A549 (cell line): ENCODE data around the gene OR51G2. TPM values are rescaled to one million over a fixed set of nuclear protein-coding genes. Genes with fewer than 3 reads are reported as not detected.

ENCODE experiments used
- ATAC-seq, 2 experiments: fragments of 200-7000 bp in 1 of 2; fragments of >200 bp in 1 of 2; cut with Nextera tagmentation in 1 of 2; cut with Tn5 transposase in 1 of 2; 3 replicates each; pipeline versions ENCODE4 v1.8.0 to v1.9.1; 2018 to 2020; ENCODE audit warnings: mild to moderate bottlenecking in 1 of 2, moderate library complexity in 1 of 2
- CTCF ChIA-PET: fragments of 300-600 bp; sonication (Branson Sonifier 250); formaldehyde crosslinking; extraction: SDS; loops from one replicate; lab custom pipeline; 2021; ENCODE audit warnings: antibody characterized with exemption, inconsistent platforms; lab: Yijun Ruan, JAX
- POLR2A ChIA-PET: fragments of 350-600 bp; formaldehyde crosslinking; extraction: SDS; loops from one replicate; lab custom pipeline; 2021; ENCODE audit warnings: antibody characterized with exemption, inconsistent platforms; lab: Yijun Ruan, JAX
- DNase-seq, 2 experiments: peaks; one replicate each; pipeline versions ENCODE4 v3.0.0 to v3.0.0-alpha.2; 2011 to 2016; ENCODE audit warnings: low read depth in 1 of 2, low spot score in 1 of 2
- FAIRE-seq: peaks from 2 replicates; lab custom pipeline; 2011; peaks lifted over from hg19 to GRCh38; lab: Jason Lieb, UNC
- H3K27ac ChIP-seq, 2 experiments: fragments of >200 bp; sonication (Bioruptor Twin); formaldehyde crosslinking; 3 replicates each; pipeline ENCODE4 v1.5.1; 2016 to 2017
- H3K4me1 ChIP-seq: fragments of >200 bp; sonication (Bioruptor Twin); formaldehyde crosslinking; 3 replicates; pipeline ENCODE4 v1.6.1; 2016
- H3K4me2 ChIP-seq: fragments of >200 bp; sonication (Bioruptor Twin); formaldehyde crosslinking; 3 replicates; pipeline ENCODE4 v1.6.1; 2016
- H3K4me3 ChIP-seq: fragments of >200 bp; sonication (Bioruptor Twin); formaldehyde crosslinking; 3 replicates; pipeline ENCODE4 v1.5.1; 2016
- H3K9me3 ChIP-seq: fragments of >200 bp; sonication (Bioruptor Twin); formaldehyde crosslinking; 3 replicates; pipeline ENCODE4 v1.6.1; 2016
- ATOH8 ChIP-seq: fragments of 250-450 bp; sonication (Bioruptor Pico); IDR thresholded peaks from 2 replicates; pipeline ENCODE4 v1.5.0; 2020; ENCODE audit warnings: low read depth, mild to moderate bottlenecking, moderate library complexity
- BCL3 ChIP-seq: fragments of >200 bp; sonication (Bioruptor Twin); formaldehyde crosslinking; IDR thresholded peaks from 3 replicates; pipeline ENCODE4 v1.6.1; 2016
- BHLHE40 ChIP-seq: IDR thresholded peaks from 2 replicates; pipeline ENCODE4 v1.6.1; 2012; ENCODE audit warnings: low read depth, low read length, inconsistent platforms
- CBX2 ChIP-seq: fragments of 200-600 bp; sonication (generic); IDR thresholded peaks from 2 replicates; pipeline ENCODE4 v1.6.1; 2016; ENCODE audit warnings: low read depth, mild to moderate bottlenecking, borderline replicate concordance
- CBX8 ChIP-seq: fragments of 200-600 bp; sonication (generic); IDR thresholded peaks from 2 replicates; pipeline ENCODE4 v1.6.1; 2016
- CEBPB ChIP-seq, 2 experiments: fragments of >200 bp in 1 of 2; sonication (Bioruptor Twin) in 1 of 2; formaldehyde crosslinking in 1 of 2; IDR thresholded peaks; 2 replicates each; pipeline ENCODE4 v1.6.1; 2012 to 2016
- CHD2 ChIP-seq: fragments of 150-350 bp; IDR thresholded peaks from 2 replicates; pipeline ENCODE4 v1.6.1; 2014; ENCODE audit warnings: low read length; ENCODE audit not compliant: partially characterized antibody
- EHF ChIP-seq: fragments of 250-450 bp; sonication (Bioruptor Pico); IDR thresholded peaks from 2 replicates; pipeline ENCODE4 v1.5.0; 2020; ENCODE audit warnings: mild to moderate bottlenecking
- EP300 ChIP-seq, 2 experiments: fragments of >200 bp; sonication (Bioruptor Twin); formaldehyde crosslinking; IDR thresholded peaks; 2 replicates in 1 of 2; 3 replicates in 1 of 2; pipeline ENCODE4 v1.6.1; 2016 to 2017
- ESRRA ChIP-seq: fragments of 150-350 bp; IDR thresholded peaks from 2 replicates; pipeline ENCODE4 v1.6.1; 2014; ENCODE audit warnings: mild to moderate bottlenecking, low read length, borderline replicate concordance
- FOSB ChIP-seq: fragments of 250-450 bp; sonication (Bioruptor Pico); IDR thresholded peaks from 2 replicates; pipeline ENCODE4 v1.5.0; 2020; ENCODE audit warnings: mild to moderate bottlenecking, moderate library complexity
- FOSL2 ChIP-seq, 2 experiments: fragments of 450-650 bp in 1 of 2; fragments of >200 bp in 1 of 2; sonication (Bioruptor Twin) in 1 of 2; formaldehyde crosslinking; IDR thresholded peaks; 2 replicates each; pipeline versions ENCODE4 v1.5.0 to v1.6.1; 2016 to 2020; ENCODE audit warnings: mild to moderate bottlenecking in 1 of 2, moderate library complexity in 1 of 2
- HDAC2 ChIP-seq: fragments of 200-600 bp; sonication (generic); IDR thresholded peaks from 2 replicates; pipeline ENCODE4 v1.6.1; 2016
- HES2 ChIP-seq: fragments of >200 bp; sonication (Bioruptor Twin); formaldehyde crosslinking; IDR thresholded peaks from 2 replicates; pipeline ENCODE4 v1.6.1; 2016
- HEYL ChIP-seq: fragments of 250-450 bp; sonication (Bioruptor Pico); IDR thresholded peaks from 2 replicates; pipeline ENCODE4 v1.8.0; 2021; ENCODE audit warnings: mild to moderate bottlenecking, moderate library complexity
- JUNB ChIP-seq: fragments of >200 bp; sonication (Bioruptor Twin); formaldehyde crosslinking; IDR thresholded peaks from 2 replicates; pipeline ENCODE4 v1.6.1; 2016
- MAFK ChIP-seq: fragments of 450-650 bp; IDR thresholded peaks from 2 replicates; pipeline ENCODE4 v1.6.1; 2014; ENCODE audit not compliant: partially characterized antibody
- MAX ChIP-seq: IDR thresholded peaks from 2 replicates; pipeline ENCODE4 v1.6.1; 2012
- MYC ChIP-seq: IDR thresholded peaks from 2 replicates; pipeline ENCODE4 v1.6.1; 2012; ENCODE audit warnings: mild to moderate bottlenecking, inconsistent platforms, low read length, improper control_type of control experiment, borderline replicate concordance
- NFE2L2 ChIP-seq: fragments of 150-350 bp; conservative IDR thresholded peaks from 2 replicates; pipeline ENCODE4 v1.6.1; 2014; ENCODE audit warnings: low read length
- RAD21 ChIP-seq, 2 experiments: fragments of >200 bp in 1 of 2; sonication (Bioruptor Twin) in 1 of 2; formaldehyde crosslinking in 1 of 2; IDR thresholded peaks in 1 of 2; conservative IDR thresholded peaks in 1 of 2; 2 replicates in 1 of 2; 3 replicates in 1 of 2; pipeline ENCODE4 v1.6.1; 2012 to 2018; ENCODE audit warnings: inconsistent platforms in 1 of 2
- RARB ChIP-seq: fragments of 250-450 bp; sonication (Bioruptor Pico); IDR thresholded peaks from 2 replicates; pipeline ENCODE4 v1.8.0; 2021; ENCODE audit warnings: mild to moderate bottlenecking, moderate library complexity
- RFX5 ChIP-seq: fragments of 450-650 bp; IDR thresholded peaks from 2 replicates; pipeline ENCODE4 v1.7.1; 2014; ENCODE audit warnings: antibody characterized with exemption, mild to moderate bottlenecking, moderate library complexity
- SMC3 ChIP-seq: fragments of >200 bp; sonication (Bioruptor Twin); formaldehyde crosslinking; IDR thresholded peaks from 3 replicates; pipeline ENCODE4 v1.6.1; 2018; ENCODE audit warnings: inconsistent platforms
- SREBF2 ChIP-seq: fragments of 450-650 bp; IDR thresholded peaks from 2 replicates; pipeline ENCODE4 v1.6.1; 2014; ENCODE audit warnings: mild to moderate bottlenecking, moderate library complexity
- TFCP2L1 ChIP-seq: fragments of 250-450 bp; sonication (Bioruptor Pico); IDR thresholded peaks from 2 replicates; pipeline ENCODE4 v1.5.0; 2021; ENCODE audit warnings: mild to moderate bottlenecking
- USF2 ChIP-seq: fragments of 450-650 bp; IDR thresholded peaks from 2 replicates; pipeline ENCODE4 v1.6.1; 2014; ENCODE audit warnings: antibody characterized with exemption
- ZNF302 ChIP-seq: fragments of 250-450 bp; sonication (Bioruptor Pico); IDR thresholded peaks from 2 replicates; pipeline ENCODE4 v1.9.0; 2021; ENCODE audit warnings: inconsistent platforms, mild to moderate bottlenecking, moderate library complexity
- ZSCAN20 ChIP-seq: fragments of 250-450 bp; sonication (Bioruptor Pico); IDR thresholded peaks from 2 replicates; pipeline ENCODE4 v1.8.0; 2022; ENCODE audit warnings: mild to moderate bottlenecking, moderate library complexity
- WGBS: methylation state at CpG from one replicate; pipeline ENCODE4 v1.1.6; 2017; ENCODE audit errors: missing lambda C conversion rate; 5-methylcytosine and 5-hydroxymethylcytosine counted together
- polyA plus RNA-seq, 4 experiments: library from polyadenylated mRNA; depleted of rRNA in 3 of 4; stranded (reverse); fragments of >200 nt; fragmentation: RNase III in 1 of 4; extraction: RNeasy Plus Mini Kit Qiagen cat#74134 plus additional on column Dnase treatment in 1 of 4; gene quantifications; 2 replicates in 3 of 4; 3 replicates in 1 of 4; pipeline ENCODE4 v1.2.3, GENCODE V29; 2011 to 2017

Gene OR51G2
- polyA plus RNA-seq, 2 of the 4 experiments (the other 2 are of a cell fraction): not detected

GRCh38 chr11:4922304-4922703 is 3.2 kb upstream of the OR51G2 start:
- ChIA-PET POLR2A (no interaction called here), CTCF (no interaction called here)
- Histone ChIP-seq H3K4me2 (no peak overlapping the region), H3K4me3 (no peak overlapping the region)
- DNase-seq: no peak
- 2% methylated on average over 1 of the region's 1 CpG for WGBS
- TF ChIP-seq NFE2L2 (peak; percentile 42), MAFK (peak; percentile 71), ZNF302 (CRISPR knock-in tag) (no peak)
- TF ChIP-seq, all 56 proteins: peak for 2
- no peaks in the 10 kb centered on the region for H3K4me1 ChIP-seq
- FAIRE-seq (no peak), ATAC-seq (no peak)
- no peak overlapping the region for H3K27ac ChIP-seq
- H3K9me3 ChIP-seq: no peaks in the 10 kb centered on the region

- Histone ChIP-seq H3K27ac (no peak overlapping the region), H3K4me1 (no peaks in the 10 kb centered on the region), H3K4me3 (no peak overlapping the region), H3K9me3 (no peaks in the 10 kb centered on the region), H3K4me2 (no peak overlapping the region)
- ATAC-seq: no peak
- no peak for TF ChIP-seq MAX
- no peak for TF ChIP-seq FOSB (CRISPR knock-in tag)
- no peak for TF ChIP-seq ZSCAN20 (CRISPR knock-in tag)
- no peak for TF ChIP-seq FOSL2 (IDR thresholded peaks at IDR 0.05)
- no peak for TF ChIP-seq FOSL2 (CRISPR knock-in tag; IDR thresholded peaks at IDR 0.05)
- no peak for TF ChIP-seq BHLHE40
- TF ChIP-seq BCL3: no peak
- no peak for TF ChIP-seq ZNF302 (CRISPR knock-in tag)
- TF ChIP-seq HES2: no peak
- no peak for TF ChIP-seq SREBF2
- TF ChIP-seq EP300 (IDR thresholded peaks at IDR 0.05): no peak
- no peak for TF ChIP-seq ATOH8 (CRISPR knock-in tag)
- TF ChIP-seq JUNB: no peak
- no peak for TF ChIP-seq ESRRA
- TF ChIP-seq CBX2: no peak
- no peak for TF ChIP-seq NFE2L2
- no peak for TF ChIP-seq MYC
- no peak for TF ChIP-seq CEBPB (IDR thresholded peaks at IDR 0.05)
- no peak for TF ChIP-seq CHD2
- ChIA-PET POLR2A (no interaction called here), CTCF (no interaction called here)
- DNase-seq: no peak
- 3% methylated on average over 1 of the region's 1 CpG for WGBS
- FAIRE-seq: no peak
These were observed 2.6 kb upstream of the OR51G2 start for GRCh38 chr11:4921796-4922195.

GRCh38 chr11:4916581-4916980 is 2.6 kb downstream of the OR51G2 start:
- Histone ChIP-seq H3K4me2 (no peak overlapping the region), H3K4me3 (no peak overlapping the region), H3K9me3 (no peaks in the 10 kb centered on the region), H3K4me1 (no peaks in the 10 kb centered on the region), H3K27ac (no peak overlapping the region)
- TF ChIP-seq RFX5 (no peak), USF2 (no peak), HEYL (CRISPR knock-in tag) (no peak), MAFK (no peak), EHF (no peak), TFCP2L1 (no peak), CBX8 (no peak), BCL3 (no peak), HDAC2 (no peak), RAD21 (conservative IDR thresholded peaks at IDR 0.05 in 1 of 2, IDR thresholded peaks at IDR 0.05 in 1 of 2) (no peak), RARB (CRISPR knock-in tag) (no peak), SMC3 (no peak), MAX (no peak)
- DNase-seq (no peak), FAIRE-seq (no peak), ATAC-seq (no peak)
- CTCF ChIA-PET: interaction anchor here (0.8 to 1.4 kb wide), 2 partner anchors 10 to 280 kb away, joined by 3 read pairs; no protein-coding TSS in a partner anchor
- POLR2A ChIA-PET: no interaction called here
